ENCODE measurements around the gene MED16. TPM values are rescaled to one million over a fixed set of nuclear protein-coding genes. Genes with fewer than 3 reads are reported as not detected.

Gene MED16, protein sequence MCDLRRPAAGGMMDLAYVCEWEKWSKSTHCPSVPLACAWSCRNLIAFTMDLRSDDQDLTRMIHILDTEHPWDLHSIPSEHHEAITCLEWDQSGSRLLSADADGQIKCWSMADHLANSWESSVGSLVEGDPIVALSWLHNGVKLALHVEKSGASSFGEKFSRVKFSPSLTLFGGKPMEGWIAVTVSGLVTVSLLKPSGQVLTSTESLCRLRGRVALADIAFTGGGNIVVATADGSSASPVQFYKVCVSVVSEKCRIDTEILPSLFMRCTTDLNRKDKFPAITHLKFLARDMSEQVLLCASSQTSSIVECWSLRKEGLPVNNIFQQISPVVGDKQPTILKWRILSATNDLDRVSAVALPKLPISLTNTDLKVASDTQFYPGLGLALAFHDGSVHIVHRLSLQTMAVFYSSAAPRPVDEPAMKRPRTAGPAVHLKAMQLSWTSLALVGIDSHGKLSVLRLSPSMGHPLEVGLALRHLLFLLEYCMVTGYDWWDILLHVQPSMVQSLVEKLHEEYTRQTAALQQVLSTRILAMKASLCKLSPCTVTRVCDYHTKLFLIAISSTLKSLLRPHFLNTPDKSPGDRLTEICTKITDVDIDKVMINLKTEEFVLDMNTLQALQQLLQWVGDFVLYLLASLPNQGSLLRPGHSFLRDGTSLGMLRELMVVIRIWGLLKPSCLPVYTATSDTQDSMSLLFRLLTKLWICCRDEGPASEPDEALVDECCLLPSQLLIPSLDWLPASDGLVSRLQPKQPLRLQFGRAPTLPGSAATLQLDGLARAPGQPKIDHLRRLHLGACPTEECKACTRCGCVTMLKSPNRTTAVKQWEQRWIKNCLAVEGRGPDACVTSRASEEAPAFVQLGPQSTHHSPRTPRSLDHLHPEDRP
- 11.6 to 25.0 TPM (median 22.0 TPM) in 5 replicates for total RNA-seq (2022; extraction: Qiagen RNA extraction)

DNA sequence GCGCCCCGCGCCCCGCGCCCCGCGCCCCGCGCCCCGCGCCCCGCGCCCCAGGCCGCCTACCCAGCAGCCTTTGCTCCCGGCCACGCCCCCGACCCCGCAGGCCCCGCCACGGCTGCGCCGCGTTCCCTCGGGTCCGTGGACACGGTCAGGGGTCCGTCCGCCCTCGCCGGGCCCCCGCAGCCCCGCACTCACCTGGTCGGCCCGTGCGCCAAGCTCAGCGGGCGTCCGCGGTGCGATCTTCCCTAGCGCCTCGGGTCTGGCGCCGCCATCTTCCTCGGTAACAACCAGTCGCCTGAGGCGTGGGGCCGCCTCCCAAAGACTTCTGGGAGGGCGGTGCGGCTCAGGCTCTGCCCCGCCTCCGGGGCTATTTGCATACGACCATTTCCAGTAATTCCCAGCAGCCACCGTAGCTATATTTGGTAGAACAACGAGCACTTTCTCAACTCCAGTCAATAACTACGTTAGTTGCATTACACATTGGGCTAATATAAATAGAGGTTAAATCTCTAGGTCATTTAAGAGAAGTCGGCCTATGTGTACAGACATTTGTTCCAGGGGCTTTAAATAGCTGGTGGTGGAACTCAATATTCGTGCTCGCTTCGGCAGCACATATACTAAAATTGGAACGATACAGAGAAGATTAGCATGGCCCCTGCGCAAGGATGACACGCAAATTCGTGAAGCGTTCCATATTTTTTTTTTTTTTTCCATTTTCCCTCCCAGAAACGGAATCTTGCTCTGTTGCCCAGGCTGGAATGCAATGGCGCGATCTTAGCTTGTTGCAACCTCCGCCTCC is at the start of gene MED16, which contains the start of gene RNU6-9:
Gene MED16 (minus strand): TSS at position 294 of the 796 bp plus-strand sequence. CDS start 2,056 bp downstream, outside the sequence.
Gene RNU6-9 (plus strand): TSS at position 591 of the 796 bp plus-strand sequence.

DNA sequence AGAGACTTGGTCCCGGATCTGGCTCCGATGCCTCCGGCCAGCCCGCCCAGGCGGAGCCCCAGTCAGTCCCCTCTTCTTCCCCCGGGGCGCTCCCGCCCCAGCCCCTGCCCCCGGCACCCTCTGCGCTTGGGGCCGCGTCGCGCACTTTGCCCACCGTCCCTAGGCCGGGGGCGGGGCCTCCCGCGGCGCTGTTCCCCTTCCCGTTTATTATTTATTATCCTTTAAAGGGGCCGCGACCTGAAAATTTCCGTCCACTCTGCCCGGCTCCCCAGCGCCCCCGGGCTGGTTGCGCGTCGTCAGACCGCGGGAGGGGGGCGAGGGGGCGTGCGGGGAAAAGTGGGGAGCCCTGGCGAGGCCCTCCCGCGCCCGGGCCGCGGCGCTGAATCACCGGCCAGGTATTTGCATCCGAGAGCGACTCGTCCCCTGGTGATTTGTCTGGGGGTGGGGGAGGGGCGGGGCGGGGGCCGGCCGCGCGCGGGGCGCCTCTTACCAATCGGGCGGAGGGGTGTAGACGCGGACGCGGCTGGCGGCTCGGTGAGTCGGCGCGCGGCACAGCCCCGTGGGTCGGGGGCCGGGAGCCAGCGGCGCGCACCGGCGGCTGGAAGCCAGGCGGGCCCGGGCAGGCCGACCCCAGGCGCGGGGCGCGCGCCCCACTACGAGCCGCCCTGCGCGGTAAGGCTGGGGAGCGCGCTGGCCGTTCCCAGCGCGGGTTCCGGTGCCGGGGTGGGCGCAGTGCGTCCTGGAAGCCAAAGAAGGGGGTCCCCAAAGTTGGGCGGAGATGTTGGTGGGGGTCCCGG is 32.7 kb upstream of the MED16 start, which contains the start of gene ARID3A:
Gene ARID3A (plus strand): TSS at position 510 of the 797 bp plus-strand sequence. CDS start 3,494 bp downstream, outside the sequence.

DNA sequence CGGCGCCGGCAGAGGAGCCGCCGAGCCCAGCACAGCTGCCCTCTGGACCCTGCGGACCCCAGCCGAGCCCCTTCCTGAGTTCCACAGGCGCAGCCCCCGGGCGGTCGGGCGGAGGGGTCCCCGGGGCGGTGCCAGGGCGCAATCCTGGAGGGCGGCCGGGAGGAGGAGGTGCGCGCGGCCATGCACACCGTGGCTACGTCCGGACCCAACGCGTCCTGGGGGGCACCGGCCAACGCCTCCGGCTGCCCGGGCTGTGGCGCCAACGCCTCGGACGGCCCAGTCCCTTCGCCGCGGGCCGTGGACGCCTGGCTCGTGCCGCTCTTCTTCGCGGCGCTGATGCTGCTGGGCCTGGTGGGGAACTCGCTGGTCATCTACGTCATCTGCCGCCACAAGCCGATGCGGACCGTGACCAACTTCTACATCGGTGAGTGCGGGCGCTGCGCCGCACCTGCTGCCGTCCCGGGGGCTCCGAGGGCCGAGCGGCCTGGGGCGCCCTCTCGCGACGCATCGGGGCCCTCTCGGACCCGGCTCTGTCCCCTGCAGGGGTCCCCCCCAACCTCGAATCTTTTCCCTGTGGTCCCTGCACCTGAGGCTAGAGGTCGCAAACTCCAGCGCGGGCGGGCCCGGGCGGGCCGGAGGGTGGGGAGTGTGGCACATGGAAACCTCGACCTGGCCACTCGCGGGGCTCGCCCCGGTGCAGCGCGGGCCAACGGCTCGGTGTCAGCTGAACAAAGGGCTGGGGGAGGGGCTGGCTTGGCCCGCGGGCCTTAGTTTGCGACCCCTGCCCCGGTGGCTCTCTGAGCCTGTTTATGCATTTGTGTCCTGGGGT is 24.6 kb upstream of the MED16 start, which contains the start of gene KISS1R:
Gene KISS1R (plus strand): TSS at position 11 of the 829 bp plus-strand sequence. CDS start 170 bp downstream, at position 181.

DNA sequence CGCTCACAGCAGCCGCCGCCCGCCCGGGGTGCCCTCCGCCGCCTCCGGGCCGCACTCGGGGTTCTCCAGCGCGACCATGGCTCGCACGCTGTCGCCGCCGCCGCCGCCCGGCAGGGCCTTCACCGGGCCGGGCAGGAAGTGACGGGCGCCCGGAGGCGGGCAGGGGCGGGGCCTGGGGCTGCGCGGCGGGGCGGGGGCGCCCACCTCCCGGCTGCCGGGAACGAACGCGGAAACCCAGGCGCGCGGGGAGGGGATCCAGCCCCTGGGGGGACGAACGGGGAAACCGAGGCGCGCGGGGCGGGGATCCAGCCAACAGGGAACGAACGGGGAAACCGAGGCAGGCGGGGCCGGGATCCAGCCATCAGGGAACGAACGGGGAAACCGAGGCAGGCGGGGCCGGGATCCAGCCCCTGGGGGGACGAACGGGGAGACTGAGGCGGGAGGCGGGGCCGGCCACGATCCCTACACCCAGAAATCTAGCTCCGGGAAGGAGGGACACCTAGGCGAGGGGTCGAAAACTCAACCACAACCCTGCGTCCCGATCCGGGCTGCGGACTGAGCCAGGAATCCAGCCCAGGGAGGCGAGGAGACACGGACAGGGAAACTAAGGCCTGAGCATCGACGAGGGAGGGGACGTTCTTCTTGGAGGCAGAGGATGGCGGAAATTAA is 20.2 kb upstream of the MED16 start, which contains the start of gene R3HDM4:
Gene R3HDM4 (minus strand): TSS at position 140 of the 669 bp plus-strand sequence. CDS start 62 bp downstream, at position 78.

DNA sequence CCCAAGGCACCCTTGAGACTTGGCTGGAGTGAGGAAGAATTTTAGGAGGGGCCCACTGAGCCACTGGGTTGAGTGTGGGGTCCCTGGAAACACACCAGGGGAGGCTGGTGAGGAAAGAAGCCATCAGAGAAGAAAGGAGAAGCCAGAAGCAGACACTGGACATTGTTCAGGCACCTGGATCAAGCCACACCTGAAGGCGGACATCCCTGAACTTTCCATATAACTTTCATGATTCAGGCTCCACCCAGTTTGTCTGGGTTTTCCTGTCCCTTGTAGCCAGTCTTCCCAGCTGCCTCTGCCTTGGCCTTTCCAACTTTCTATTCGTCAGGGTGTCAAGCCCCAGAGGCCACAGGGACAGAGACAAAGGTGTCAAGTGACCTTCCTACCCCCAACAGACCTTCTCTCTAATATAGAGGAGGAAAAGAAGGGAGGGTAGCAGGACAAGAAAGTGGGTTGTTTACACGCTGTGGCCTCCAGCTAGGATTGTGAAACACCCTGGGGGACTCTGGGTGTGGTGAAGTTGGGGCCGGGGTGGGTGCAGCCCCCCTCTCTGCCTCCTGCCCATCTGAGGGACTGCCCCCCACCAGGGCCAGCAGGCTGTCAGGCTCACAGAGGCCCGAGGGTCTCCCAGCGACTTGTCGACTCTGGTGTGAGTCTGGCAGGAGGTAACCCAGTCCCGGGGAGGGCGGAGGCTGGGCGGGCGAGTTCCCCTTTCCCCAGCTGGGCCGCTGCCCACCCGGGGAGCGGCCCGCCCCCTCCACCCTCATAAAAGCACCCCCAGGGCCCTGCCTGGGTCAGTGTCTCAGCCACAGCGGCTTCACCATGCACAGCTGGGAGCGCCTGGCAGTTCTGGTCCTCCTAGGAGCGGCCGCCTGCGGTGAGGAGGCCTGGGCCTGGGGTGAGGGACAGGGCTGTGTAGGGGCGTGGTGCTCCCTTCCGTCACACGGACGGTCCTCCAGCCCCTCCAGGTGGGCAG is 33.8 kb downstream of the MED16 start, which contains the start of gene CFD:
Gene CFD (plus strand): TSS at position 797 of the 976 bp plus-strand sequence. CDS start 26 bp downstream, at position 823.

DNA sequence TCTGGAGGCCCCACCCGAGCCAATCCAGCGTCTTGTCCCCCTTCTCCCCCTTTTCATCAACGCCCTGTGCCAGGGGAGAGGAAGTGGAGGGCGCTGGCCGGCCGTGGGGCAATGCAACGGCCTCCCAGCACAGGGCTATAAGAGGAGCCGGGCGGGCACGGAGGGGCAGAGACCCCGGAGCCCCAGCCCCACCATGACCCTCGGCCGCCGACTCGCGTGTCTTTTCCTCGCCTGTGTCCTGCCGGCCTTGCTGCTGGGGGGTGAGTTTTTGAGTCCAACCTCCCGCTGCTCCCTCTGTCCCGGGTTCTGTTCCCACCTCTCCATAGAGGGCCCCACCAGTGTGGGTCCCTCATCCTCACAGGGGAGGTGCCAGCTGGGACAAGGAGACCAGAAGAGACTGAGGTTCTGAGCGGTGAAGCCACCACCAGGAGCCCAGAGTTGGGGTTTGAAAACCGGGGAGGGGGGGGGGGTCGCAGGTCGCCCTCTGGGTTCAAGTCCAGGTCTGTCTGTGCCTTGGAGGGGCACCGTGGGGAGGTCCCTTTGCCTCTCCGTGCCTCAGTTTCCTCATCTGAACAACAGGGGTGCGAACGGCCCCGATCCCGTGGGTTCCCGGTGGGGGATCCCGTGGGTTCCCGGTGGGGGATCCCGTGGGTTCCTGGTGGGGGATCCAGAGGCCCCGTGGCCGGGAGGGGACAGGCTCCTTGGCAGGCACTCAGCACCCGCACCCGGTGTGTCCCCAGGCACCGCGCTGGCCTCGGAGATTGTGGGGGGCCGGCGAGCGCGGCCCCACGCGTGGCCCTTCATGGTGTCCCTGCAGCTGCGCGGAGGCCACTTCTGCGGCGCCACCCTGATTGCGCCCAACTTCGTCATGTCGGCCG is 40.6 kb downstream of the MED16 start, which contains the start of gene ELANE:
Gene ELANE (plus strand): TSS at position 168 of the 878 bp plus-strand sequence. CDS start 26 bp downstream, at position 194.

DNA sequence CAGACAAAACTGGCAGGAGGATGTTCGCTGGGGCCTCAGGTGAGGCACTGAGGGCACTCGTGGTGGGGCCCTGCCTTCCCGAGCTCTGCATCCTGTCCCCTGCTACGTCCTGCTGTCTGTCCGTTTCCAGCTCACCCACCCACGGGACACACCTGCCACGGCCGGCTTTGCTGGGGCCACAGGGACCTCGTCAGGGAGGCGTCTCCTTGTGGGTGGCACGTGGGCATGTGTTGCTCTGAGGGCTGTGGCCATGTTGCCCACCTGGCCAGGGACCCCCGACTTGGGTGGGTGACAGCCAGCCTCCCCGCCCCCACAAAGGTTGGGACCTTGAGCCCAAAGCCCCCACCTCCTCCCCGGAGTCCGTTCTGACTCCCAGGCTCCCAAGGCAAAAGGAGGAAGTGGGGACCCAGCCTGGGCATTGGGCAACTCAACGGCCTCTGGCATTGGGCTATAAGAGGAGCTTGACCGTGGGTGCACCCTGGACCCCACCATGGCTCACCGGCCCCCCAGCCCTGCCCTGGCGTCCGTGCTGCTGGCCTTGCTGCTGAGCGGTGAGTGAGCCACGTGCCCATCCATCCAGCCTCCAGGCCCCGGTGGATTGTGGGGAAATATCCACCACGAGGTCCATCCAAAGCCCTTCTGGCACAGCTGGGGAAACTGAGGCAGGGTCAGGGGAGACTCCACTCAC is 52.3 kb downstream of the MED16 start, which contains the start of gene PRTN3:
Gene PRTN3 (plus strand): TSS at position 481 of the 688 bp plus-strand sequence. CDS start 10 bp downstream, at position 491.

DNA sequence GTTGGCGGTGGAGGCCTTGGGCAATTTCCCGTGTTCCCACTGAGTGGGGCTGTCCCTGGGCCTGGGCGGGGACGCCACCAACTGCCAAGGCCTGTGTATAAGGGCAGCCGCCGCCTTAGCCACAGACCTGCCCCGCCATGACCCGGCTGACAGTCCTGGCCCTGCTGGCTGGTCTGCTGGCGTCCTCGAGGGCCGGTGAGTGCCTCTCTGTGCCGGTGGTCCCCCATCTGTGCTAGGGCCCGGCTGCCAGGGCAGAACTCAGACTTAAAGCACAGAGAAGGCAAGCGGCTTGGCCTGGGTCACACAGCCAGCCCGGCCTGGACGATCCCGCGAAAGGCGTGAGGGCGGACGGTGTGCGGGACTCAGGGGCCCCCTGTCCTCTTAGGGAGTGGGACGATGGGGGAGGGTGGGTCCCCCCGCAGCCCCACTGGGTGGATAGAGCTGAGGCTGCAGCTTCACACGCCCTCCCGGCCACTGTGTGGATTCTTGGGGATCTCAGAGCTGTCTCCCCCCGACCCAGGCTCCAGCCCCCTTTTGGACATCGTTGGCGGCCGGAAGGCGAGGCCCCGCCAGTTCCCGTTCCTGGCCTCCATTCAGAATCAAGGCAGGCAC is 65.2 kb downstream of the MED16 start, which contains the start of gene AZU1:
Gene AZU1 (plus strand): TSS at position 128 of the 612 bp plus-strand sequence. CDS start 10 bp downstream, at position 138.

DNA sequence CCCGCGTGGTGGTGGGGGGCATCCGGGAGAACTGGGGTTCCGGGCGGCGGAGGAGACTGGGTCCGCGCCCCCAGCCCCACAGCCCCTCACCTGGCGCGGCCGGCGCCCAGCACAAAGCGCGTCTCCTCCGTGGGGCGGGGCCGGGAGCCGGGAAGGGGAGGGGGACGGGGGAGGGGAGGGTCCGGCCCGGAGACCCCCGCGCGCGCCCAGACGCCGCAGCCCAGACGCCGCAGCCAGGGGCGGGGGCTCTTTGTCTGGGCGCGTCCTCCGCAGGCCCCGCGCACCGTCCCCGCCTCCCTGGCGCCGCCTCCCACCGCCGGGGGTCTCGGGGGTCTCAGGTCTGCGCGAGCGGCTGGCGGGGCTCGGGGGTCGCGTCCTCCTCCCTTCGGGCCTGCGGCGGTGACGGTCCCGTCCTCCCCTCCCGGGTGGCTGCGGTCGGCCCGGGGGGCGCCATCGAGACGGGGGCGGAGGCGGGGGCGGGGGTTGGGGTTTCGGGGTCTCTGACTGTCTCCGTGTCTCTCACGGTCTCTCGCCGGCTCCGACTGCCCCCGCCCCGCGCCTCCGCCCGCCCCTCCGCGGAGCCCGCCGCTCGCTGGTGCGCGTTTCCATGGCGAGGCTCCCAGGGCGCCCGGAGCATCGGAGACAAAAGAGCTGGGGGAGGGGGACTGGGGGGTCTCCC is 71.0 kb downstream of the MED16 start, which contains the start of gene PLPPR3:
Gene PLPPR3 (minus strand): TSS at position 131 of the 679 bp plus-strand sequence. CDS start 396 bp downstream, outside the sequence.

Other genes with a start within 250 kb of the MED16 start
- 52.1 to 76.4 TPM (median 74.4 TPM) in 5 replicates for gene RNF126, start 230.0 kb downstream of the MED16 start, total RNA-seq (2022; extraction: Qiagen RNA extraction)
- 190 to 250 TPM (median 228 TPM) in 5 replicates for gene FSTL3, start 216.8 kb downstream of the MED16 start, total RNA-seq (2022; extraction: Qiagen RNA extraction)
- gene PRSS57, start 197.7 kb downstream of the MED16 start, total RNA-seq (2022; extraction: Qiagen RNA extraction), result 0.18 to 0.23 TPM in 2 of 5 replicates, not detected in the others
- 11.0 to 15.7 TPM (median 14.8 TPM) in 5 replicates for gene PALM, start 184.3 kb downstream of the MED16 start, total RNA-seq (2022; extraction: Qiagen RNA extraction)
- 66.4 to 87.9 TPM (median 83.2 TPM) in 5 replicates for gene MISP, start 142.1 kb downstream of the MED16 start, total RNA-seq (2022; extraction: Qiagen RNA extraction)
- 202 to 210 TPM (median 205 TPM) in 5 replicates for gene PTBP1, start 95.7 kb downstream of the MED16 start, total RNA-seq (2022; extraction: Qiagen RNA extraction)
- 1.9 to 5.5 TPM (median 4.8 TPM) in 5 replicates for gene PLPPR3, start 71.2 kb downstream of the MED16 start, total RNA-seq (2022; extraction: Qiagen RNA extraction)
- gene AZU1, start 65.3 kb downstream of the MED16 start, total RNA-seq (2022; extraction: Qiagen RNA extraction), result 0.07 to 0.28 TPM (median 0.20 TPM) in 5 replicates
- 0.13 to 0.42 TPM (median 0.30 TPM) in 5 replicates for gene PRTN3, start 52.2 kb downstream of the MED16 start, total RNA-seq (2022; extraction: Qiagen RNA extraction)
- not detected in 5 replicates for gene ELANE, start 40.9 kb downstream of the MED16 start, total RNA-seq (2022; extraction: Qiagen RNA extraction)
- 10.4 to 27.5 TPM (median 22.2 TPM) in 5 replicates for gene CFD, start 33.5 kb downstream of the MED16 start, total RNA-seq (2022; extraction: Qiagen RNA extraction)
- not detected in 5 replicates for gene RNU6-9, start 297 bp upstream of the MED16 start, total RNA-seq (2022; extraction: Qiagen RNA extraction)
- 25.9 to 43.5 TPM (median 37.1 TPM) in 5 replicates for gene R3HDM4, start 20.0 kb upstream of the MED16 start, total RNA-seq (2022; extraction: Qiagen RNA extraction)
- 0.31 to 0.65 TPM (median 0.54 TPM) in 4 of 5 replicates, not detected in the other for gene KISS1R, start 24.1 kb upstream of the MED16 start, total RNA-seq (2022; extraction: Qiagen RNA extraction)
- 3.2 to 5.3 TPM (median 5.3 TPM) in 5 replicates for gene ARID3A, start 32.8 kb upstream of the MED16 start, total RNA-seq (2022; extraction: Qiagen RNA extraction)
- gene WDR18, start 91.2 kb upstream of the MED16 start, total RNA-seq (2022; extraction: Qiagen RNA extraction), result 40.8 to 72.1 TPM (median 67.5 TPM) in 5 replicates
- 1.8 to 5.0 TPM (median 2.5 TPM) in 5 replicates for gene GRIN3B, start 107.2 kb upstream of the MED16 start, total RNA-seq (2022; extraction: Qiagen RNA extraction)
- 71.4 to 134 TPM (median 123 TPM) in 5 replicates for gene TMEM259, start 127.9 kb upstream of the MED16 start, total RNA-seq (2022; extraction: Qiagen RNA extraction)
- gene RNU6-2, start 128.3 kb upstream of the MED16 start, total RNA-seq (2022; extraction: Qiagen RNA extraction), result not detected in 5 replicates
- 66.3 to 85.2 TPM (median 76.4 TPM) in 5 replicates for gene CNN2, start 133.4 kb upstream of the MED16 start, total RNA-seq (2022; extraction: Qiagen RNA extraction)
- 8.7 to 16.2 TPM (median 12.6 TPM) in 5 replicates for gene ABCA7, start 146.9 kb upstream of the MED16 start, total RNA-seq (2022; extraction: Qiagen RNA extraction)
- 1.9 to 4.3 TPM (median 4.1 TPM) in 5 replicates for gene ARHGAP45, start 174.0 kb upstream of the MED16 start, total RNA-seq (2022; extraction: Qiagen RNA extraction)
- gene POLR2E, start 202.2 kb upstream of the MED16 start, total RNA-seq (2022; extraction: Qiagen RNA extraction), result 206 to 247 TPM (median 231 TPM) in 5 replicates
- 425 to 512 TPM (median 484 TPM) in 5 replicates for gene GPX4, start 210.8 kb upstream of the MED16 start, total RNA-seq (2022; extraction: Qiagen RNA extraction)